GM23338 (cell line): Measurements from ENCODE around the gene CTNS. TPM values are rescaled to one million over a fixed set of nuclear protein-coding genes. Genes with fewer than 3 reads are reported as not detected.

ENCODE experiments used
- ATAC-seq: fragments of 200-7000 bp; cut with Tn5 transposase; 3 replicates; pipeline ENCODE4 v1.9.1; 2020
- DNase-seq: peaks from one replicate; pipeline ENCODE4 v3.0.0-alpha.2; 2015; ENCODE audit warnings: low spot score
- H2AFZ ChIP-seq: fragments of 200-600 bp; sonication (generic); 2 replicates; pipeline ENCODE4 v1.8.0; 2016; ENCODE audit warnings: antibody characterized with exemption, mild to moderate bottlenecking, moderate library complexity
- H3F3A ChIP-seq: fragments of 200-600 bp; sonication (generic); replicated peaks from 2 replicates; pipeline ENCODE4 v1.8.0; 2017; ENCODE audit warnings: antibody characterized with exemption, mixed run types, low read depth
- H3K27ac ChIP-seq: fragments of 200-600 bp; sonication (generic); 2 replicates; pipeline ENCODE4 v1.6.1; 2016; ENCODE audit warnings: low read depth
- H3K27me3 ChIP-seq: fragments of 200-600 bp; sonication (generic); 2 replicates; pipeline ENCODE4 v1.8.0; 2016; ENCODE audit warnings: mild to moderate bottlenecking, mixed run types, moderate library complexity; ENCODE audit not compliant: insufficient read depth
- H3K36me3 ChIP-seq: fragments of 200-600 bp; sonication (generic); 2 replicates; pipeline ENCODE4 v1.8.0; 2016; ENCODE audit warnings: mild to moderate bottlenecking; ENCODE audit not compliant: insufficient read depth
- H3K4me1 ChIP-seq: fragments of 200-600 bp; sonication (generic); 2 replicates; pipeline ENCODE4 v1.8.0; 2016; ENCODE audit warnings: mild to moderate bottlenecking, moderate library complexity; ENCODE audit not compliant: insufficient read depth
- H3K4me2 ChIP-seq: fragments of 200-600 bp; sonication (generic); 2 replicates; pipeline ENCODE4 v1.7.1; 2017; ENCODE audit warnings: mixed run types
- H3K4me3 ChIP-seq: fragments of 200-600 bp; sonication (generic); 2 replicates; pipeline ENCODE4 v1.6.1; 2016; ENCODE audit warnings: mixed run types
- H3K79me2 ChIP-seq: fragments of 200-600 bp; sonication (generic); replicated peaks from 2 replicates; pipeline ENCODE4 v1.8.0; 2017; ENCODE audit warnings: mild to moderate bottlenecking; ENCODE audit not compliant: insufficient read depth
- H3K9me2 ChIP-seq: fragments of 200-600 bp; sonication (generic); 2 replicates; pipeline ENCODE4 v1.8.0; 2017; ENCODE audit not compliant: insufficient read depth
- H4K20me1 ChIP-seq: fragments of 200-600 bp; sonication (generic); replicated peaks from 2 replicates; pipeline ENCODE4 v1.8.0; 2017; ENCODE audit warnings: mild to moderate bottlenecking; ENCODE audit not compliant: insufficient read depth
- H3K27ac Mint-ChIP-seq: 2 replicates; pipeline ENCODE4 v1.8.0; 2020; ENCODE audit warnings: inconsistent platforms, mild to moderate bottlenecking, moderate library complexity, mixed read lengths
- H3K27me3 Mint-ChIP-seq: 3 replicates; pipeline ENCODE4 v1.8.0; 2022; ENCODE audit warnings: low read depth, mild to moderate bottlenecking, moderate library complexity, mixed read lengths, inconsistent platforms; ENCODE audit not compliant: insufficient read depth, poor library complexity
- H3K36me3 Mint-ChIP-seq: 3 replicates; pipeline ENCODE4 v1.8.0; 2021; ENCODE audit warnings: low read depth, mild to moderate bottlenecking, inconsistent platforms, moderate library complexity, mixed read lengths
- H3K4me1 Mint-ChIP-seq: 3 replicates; pipeline ENCODE4 v1.8.0; 2020; ENCODE audit warnings: mild to moderate bottlenecking, inconsistent platforms, mixed read lengths
- H3K4me3 Mint-ChIP-seq: 3 replicates; pipeline ENCODE4 v1.8.0; 2021; ENCODE audit warnings: moderate library complexity, mild to moderate bottlenecking, inconsistent platforms, mixed read lengths
- H3K9me3 Mint-ChIP-seq: 3 replicates; pipeline ENCODE4 v1.8.0; 2020; ENCODE audit warnings: moderate library complexity, mild to moderate bottlenecking, inconsistent platforms, mixed read lengths
- CREB1 ChIP-seq: fragments of 250-450 bp; sonication (Bioruptor Pico); IDR thresholded peaks from 2 replicates; pipeline ENCODE4 v1.5.0; 2020; ENCODE audit warnings: low read depth, mild to moderate bottlenecking, moderate library complexity
- EZH2 ChIP-seq: fragments of 200-600 bp; sonication (generic); IDR thresholded peaks from one replicate; pipeline ENCODE4 v1.8.0; 2017; ENCODE audit warnings: antibody characterized with exemption, mild to moderate bottlenecking, low read depth; ENCODE audit not compliant: unreplicated experiment
- EZH2phosphoT487 ChIP-seq: fragments of 200-600 bp; sonication (generic); IDR thresholded peaks from one replicate; pipeline ENCODE4 v1.8.1; 2018; ENCODE audit warnings: antibody characterized with exemption; ENCODE audit not compliant: unreplicated experiment
- NANOG ChIP-seq: IDR thresholded peaks from 2 replicates; pipeline ENCODE4 v1.6.1; 2016; ENCODE audit warnings: antibody characterized with exemption, borderline replicate concordance
- POLR2AphosphoS5 ChIP-seq: IDR thresholded peaks from 2 replicates; pipeline ENCODE4 v1.6.1; 2016; ENCODE audit warnings: antibody characterized with exemption, low read depth
- STAT1 ChIP-seq: IDR thresholded peaks from one replicate; pipeline ENCODE4 v1.6.1; 2016; ENCODE audit warnings: antibody characterized with exemption; ENCODE audit not compliant: unreplicated experiment
- ZNF331 ChIP-seq: fragments of 250-450 bp; sonication (Bioruptor Pico); IDR thresholded peaks from 2 replicates; pipeline ENCODE4 v1.5.0; 2020; ENCODE audit warnings: low read depth, mild to moderate bottlenecking, moderate library complexity
- polyA plus RNA-seq: library from polyadenylated mRNA; unstranded; fragments of >200 nt; fragmentation: Nextera tagmentation; extraction: Ambion mirVana; gene quantifications from 2 replicates; pipeline ENCODE4 v1.2.1, GENCODE V29; 2016
- total RNA-seq: library from RNA; depleted of rRNA; stranded (reverse); fragments of >200 nt; shearing (Covaris generic); gene quantifications from 2 replicates; pipeline ENCODE4 v1.2.3, GENCODE V29; 2014
- TF ChIP-seq, protein P1 (sequence below), 2 experiments: fragments of 200-600 bp in 1 of 2; sonication (generic) in 1 of 2; conservative IDR thresholded peaks; 2 replicates each; pipeline versions ENCODE4 v1.5.1 to v1.6.1; 2016 to 2017; ENCODE audit warnings: antibody characterized with exemption in 2 of 2, low read depth in 2 of 2, mild to moderate bottlenecking in 2 of 2, moderate library complexity in 1 of 2
- TF ChIP-seq, protein P2 (sequence below): IDR thresholded peaks from 2 replicates; pipeline ENCODE4 v1.6.1; 2016; ENCODE audit warnings: antibody characterized with exemption
- TF ChIP-seq, protein P3 (sequence below): fragments of 250-450 bp; sonication (Bioruptor Pico); IDR thresholded peaks from 2 replicates; pipeline ENCODE4 v1.5.0; 2020; ENCODE audit warnings: mild to moderate bottlenecking, moderate library complexity

Gene CTNS
- total and polyA plus RNA-seq, 2 experiments from 2014 or later, result 5.9 to 21.8 TPM

DNA sequence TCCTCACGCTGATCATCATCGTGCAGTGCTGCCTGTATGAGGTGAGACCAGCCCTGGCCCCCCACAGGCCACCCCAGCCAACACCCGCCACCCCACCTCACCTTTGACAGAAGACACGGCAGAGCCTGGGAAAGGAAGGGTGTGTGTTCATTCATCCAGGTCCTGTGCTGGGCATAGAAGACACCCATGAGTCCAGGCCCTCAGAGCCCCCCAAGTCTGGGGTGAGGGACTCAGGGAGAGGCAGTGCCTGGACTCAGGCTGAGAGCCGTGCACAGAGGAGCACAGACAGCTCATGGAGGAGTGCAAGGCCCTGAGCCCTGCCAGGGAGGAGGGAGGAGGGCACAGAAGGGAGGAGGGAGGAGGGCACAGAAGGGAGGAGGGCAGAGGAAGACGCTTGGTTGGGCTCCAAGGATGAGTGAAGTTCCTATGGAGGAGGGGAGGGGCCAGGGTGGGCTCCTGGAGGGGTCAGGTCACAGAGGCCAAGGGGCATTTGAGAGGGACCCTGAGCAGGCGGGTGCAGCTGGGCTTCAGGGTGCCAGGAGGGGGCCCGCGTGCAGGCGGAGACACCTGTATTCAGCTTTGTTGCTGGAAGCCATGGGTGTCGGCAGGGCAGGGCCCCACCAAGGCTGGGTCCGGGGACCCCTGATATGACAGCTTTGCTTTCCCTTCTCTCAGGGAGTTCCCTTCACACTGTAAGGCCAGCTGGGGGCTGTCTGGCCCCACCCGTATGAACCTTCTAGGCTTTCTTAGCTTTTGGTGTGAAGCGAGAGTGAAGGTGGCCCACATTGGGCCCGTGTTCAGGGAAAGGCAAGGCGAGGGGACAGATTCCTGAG lies 20.4 kb downstream of the CTNS start:
- H3K27me3 Mint-ChIP-seq, result peaks cover 5% of the 10 kb centered on the region
- no peak overlapping the region for H3K4me3 Mint-ChIP-seq
- peaks cover 7% of the 10 kb centered on the region; the same call in 1 of the 3 replicates for H3K4me1 Mint-ChIP-seq
- H3K36me3 ChIP-seq, result 0 out of 2 replicates have a peak, but pooled peaks cover 3% of the 10 kb centered on the region
- H3K79me2 ChIP-seq, result no peaks in the 10 kb centered on the region
- TF ChIP-seq, protein P1, sequence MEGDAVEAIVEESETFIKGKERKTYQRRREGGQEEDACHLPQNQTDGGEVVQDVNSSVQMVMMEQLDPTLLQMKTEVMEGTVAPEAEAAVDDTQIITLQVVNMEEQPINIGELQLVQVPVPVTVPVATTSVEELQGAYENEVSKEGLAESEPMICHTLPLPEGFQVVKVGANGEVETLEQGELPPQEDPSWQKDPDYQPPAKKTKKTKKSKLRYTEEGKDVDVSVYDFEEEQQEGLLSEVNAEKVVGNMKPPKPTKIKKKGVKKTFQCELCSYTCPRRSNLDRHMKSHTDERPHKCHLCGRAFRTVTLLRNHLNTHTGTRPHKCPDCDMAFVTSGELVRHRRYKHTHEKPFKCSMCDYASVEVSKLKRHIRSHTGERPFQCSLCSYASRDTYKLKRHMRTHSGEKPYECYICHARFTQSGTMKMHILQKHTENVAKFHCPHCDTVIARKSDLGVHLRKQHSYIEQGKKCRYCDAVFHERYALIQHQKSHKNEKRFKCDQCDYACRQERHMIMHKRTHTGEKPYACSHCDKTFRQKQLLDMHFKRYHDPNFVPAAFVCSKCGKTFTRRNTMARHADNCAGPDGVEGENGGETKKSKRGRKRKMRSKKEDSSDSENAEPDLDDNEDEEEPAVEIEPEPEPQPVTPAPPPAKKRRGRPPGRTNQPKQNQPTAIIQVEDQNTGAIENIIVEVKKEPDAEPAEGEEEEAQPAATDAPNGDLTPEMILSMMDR (conservative IDR thresholded peaks at IDR 0.05; ENCODE audit: low read depth in 2 of 2), result no peak
- TF ChIP-seq ZNF331 (no peak), NANOG (no peak), EZH2phosphoT487 (no peak), EZH2 (no peak), STAT1 (no peak), CREB1 (no peak), POLR2AphosphoS5 (no peak)
- TF ChIP-seq, protein P2, sequence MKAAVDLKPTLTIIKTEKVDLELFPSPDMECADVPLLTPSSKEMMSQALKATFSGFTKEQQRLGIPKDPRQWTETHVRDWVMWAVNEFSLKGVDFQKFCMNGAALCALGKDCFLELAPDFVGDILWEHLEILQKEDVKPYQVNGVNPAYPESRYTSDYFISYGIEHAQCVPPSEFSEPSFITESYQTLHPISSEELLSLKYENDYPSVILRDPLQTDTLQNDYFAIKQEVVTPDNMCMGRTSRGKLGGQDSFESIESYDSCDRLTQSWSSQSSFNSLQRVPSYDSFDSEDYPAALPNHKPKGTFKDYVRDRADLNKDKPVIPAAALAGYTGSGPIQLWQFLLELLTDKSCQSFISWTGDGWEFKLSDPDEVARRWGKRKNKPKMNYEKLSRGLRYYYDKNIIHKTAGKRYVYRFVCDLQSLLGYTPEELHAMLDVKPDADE, result no peak
- TF ChIP-seq, protein P3, sequence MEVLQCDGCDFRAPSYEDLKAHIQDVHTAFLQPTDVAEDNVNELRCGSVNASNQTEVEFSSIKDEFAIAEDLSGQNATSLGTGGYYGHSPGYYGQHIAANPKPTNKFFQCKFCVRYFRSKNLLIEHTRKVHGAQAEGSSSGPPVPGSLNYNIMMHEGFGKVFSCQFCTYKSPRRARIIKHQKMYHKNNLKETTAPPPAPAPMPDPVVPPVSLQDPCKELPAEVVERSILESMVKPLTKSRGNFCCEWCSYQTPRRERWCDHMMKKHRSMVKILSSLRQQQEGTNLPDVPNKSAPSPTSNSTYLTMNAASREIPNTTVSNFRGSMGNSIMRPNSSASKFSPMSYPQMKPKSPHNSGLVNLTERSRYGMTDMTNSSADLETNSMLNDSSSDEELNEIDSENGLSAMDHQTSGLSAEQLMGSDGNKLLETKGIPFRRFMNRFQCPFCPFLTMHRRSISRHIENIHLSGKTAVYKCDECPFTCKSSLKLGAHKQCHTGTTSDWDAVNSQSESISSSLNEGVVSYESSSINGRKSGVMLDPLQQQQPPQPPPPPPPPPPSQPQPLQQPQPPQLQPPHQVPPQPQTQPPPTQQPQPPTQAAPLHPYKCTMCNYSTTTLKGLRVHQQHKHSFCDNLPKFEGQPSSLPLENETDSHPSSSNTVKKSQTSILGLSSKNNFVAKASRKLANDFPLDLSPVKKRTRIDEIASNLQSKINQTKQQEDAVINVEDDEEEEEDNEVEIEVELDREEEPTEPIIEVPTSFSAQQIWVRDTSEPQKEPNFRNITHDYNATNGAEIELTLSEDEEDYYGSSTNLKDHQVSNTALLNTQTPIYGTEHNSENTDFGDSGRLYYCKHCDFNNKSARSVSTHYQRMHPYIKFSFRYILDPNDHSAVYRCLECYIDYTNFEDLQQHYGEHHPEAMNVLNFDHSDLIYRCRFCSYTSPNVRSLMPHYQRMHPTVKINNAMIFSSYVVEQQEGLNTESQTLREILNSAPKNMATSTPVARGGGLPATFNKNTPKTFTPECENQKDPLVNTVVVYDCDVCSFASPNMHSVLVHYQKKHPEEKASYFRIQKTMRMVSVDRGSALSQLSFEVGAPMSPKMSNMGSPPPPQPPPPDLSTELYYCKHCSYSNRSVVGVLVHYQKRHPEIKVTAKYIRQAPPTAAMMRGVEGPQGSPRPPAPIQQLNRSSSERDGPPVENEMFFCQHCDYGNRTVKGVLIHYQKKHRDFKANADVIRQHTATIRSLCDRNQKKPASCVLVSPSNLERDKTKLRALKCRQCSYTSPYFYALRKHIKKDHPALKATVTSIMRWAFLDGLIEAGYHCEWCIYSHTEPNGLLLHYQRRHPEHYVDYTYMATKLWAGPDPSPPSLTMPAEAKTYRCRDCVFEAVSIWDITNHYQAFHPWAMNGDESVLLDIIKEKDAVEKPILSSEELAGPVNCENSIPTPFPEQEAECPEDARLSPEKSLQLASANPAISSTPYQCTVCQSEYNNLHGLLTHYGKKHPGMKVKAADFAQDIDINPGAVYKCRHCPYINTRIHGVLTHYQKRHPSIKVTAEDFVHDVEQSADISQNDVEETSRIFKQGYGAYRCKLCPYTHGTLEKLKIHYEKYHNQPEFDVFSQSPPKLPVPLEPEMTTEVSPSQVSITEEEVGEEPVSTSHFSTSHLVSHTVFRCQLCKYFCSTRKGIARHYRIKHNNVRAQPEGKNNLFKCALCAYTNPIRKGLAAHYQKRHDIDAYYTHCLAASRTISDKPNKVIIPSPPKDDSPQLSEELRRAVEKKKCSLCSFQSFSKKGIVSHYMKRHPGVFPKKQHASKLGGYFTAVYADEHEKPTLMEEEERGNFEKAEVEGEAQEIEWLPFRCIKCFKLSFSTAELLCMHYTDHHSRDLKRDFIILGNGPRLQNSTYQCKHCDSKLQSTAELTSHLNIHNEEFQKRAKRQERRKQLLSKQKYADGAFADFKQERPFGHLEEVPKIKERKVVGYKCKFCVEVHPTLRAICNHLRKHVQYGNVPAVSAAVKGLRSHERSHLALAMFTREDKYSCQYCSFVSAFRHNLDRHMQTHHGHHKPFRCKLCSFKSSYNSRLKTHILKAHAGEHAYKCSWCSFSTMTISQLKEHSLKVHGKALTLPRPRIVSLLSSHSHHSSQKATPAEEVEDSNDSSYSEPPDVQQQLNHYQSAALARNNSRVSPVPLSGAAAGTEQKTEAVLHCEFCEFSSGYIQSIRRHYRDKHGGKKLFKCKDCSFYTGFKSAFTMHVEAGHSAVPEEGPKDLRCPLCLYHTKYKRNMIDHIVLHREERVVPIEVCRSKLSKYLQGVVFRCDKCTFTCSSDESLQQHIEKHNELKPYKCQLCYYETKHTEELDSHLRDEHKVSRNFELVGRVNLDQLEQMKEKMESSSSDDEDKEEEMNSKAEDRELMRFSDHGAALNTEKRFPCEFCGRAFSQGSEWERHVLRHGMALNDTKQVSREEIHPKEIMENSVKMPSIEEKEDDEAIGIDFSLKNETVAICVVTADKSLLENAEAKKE (CRISPR knock-in tag), result no peak
- H3K9me2 ChIP-seq, result no peaks in the 10 kb centered on the region
- H3K27ac Mint-ChIP-seq, result peak overlapping the region; percentile 86; the same call in 1 of the 2 replicates
- H2AFZ ChIP-seq, result no peak overlapping the region
- H3F3A ChIP-seq, result 0 out of 2 replicates have a peak, but pooled peaks cover 4% of the 10 kb centered on the region
- H3K27ac ChIP-seq, result no peak overlapping the region
- H3K4me2 ChIP-seq, result no peak overlapping the region
- no peak for ATAC-seq
- H3K36me3 Mint-ChIP-seq, result peaks cover 3% of the 10 kb centered on the region; the same call in 1 of the 3 replicates
- no peak overlapping the region for H3K4me3 ChIP-seq
- H3K9me3 Mint-ChIP-seq, result no peaks in the 10 kb centered on the region
- no peaks in the 10 kb centered on the region for H4K20me1 ChIP-seq
- H3K27me3 ChIP-seq, result no peaks in the 10 kb centered on the region
- DNase-seq, result no peak
- H3K4me1 ChIP-seq, result no peaks in the 10 kb centered on the region
